Measurements from ENCODE around the gene GPC5.
"Not testable (repeated sequence)": the region's sequence is repeated elsewhere in the genome, so short reads cannot be mapped to it uniquely, and the experiment has no call there.

The GPC5 gene

GRCh38 chr13:91845612-91846011 is 447.2 kb downstream of the GPC5 start:
- Histone ChIP-seq H3K9me3 (ENCODE audit: control insufficient read depth, low read depth, low read length) (no peaks in the 10 kb centered on the region), H3K27ac (ENCODE audit: low read length) (no peak overlapping the region), H3K4me1 (ENCODE audit: control insufficient read depth, low read depth, low read length) (no peaks in the 10 kb centered on the region), H3K9ac (ENCODE audit: low read length) (no peak overlapping the region), H3K36me3 (ENCODE audit: control insufficient read depth, low read depth, low read length) (no peaks in the 10 kb centered on the region), H3K27me3 (ENCODE audit: control insufficient read depth, insufficient read depth, low read length) (no peaks in the 10 kb centered on the region), H3K4me3 (ENCODE audit: low read length) (no peak overlapping the region)

DNA sequence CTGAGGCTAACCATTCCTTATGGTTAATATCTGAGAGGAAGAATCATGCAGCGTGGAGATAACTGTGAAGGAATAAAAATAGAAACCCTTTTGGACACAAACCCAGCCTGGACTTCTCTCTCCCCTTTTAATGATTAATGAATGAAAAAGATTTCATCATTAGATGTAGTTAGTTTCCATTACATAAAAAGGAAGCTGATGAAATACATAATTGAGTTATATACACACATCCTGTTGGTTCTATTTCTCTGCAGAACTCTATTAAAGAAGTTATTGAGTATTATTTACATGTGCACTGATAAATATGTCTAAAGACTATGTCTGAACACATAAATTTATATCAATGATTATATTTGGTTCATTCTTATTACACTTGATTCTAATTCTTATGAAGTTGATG is 465.3 kb downstream of the GPC5 start:
- Histone ChIP-seq H3K27ac (ENCODE audit: low read length) (no peak overlapping the region), H3K9ac (ENCODE audit: low read length) (no peak overlapping the region), H3K36me3 (ENCODE audit: control insufficient read depth, low read depth, low read length) (no peaks in the 10 kb centered on the region), H3K4me3 (ENCODE audit: low read length) (no peak overlapping the region), H3K9me3 (ENCODE audit: control insufficient read depth, low read depth, low read length) (no peaks in the 10 kb centered on the region), H3K27me3 (ENCODE audit: control insufficient read depth, insufficient read depth, low read length) (no peaks in the 10 kb centered on the region), H3K4me1 (ENCODE audit: control insufficient read depth, low read depth, low read length) (no peaks in the 10 kb centered on the region)

- no peaks in the 10 kb centered on the region for H3K36me3 ChIP-seq (ENCODE audit: control insufficient read depth, low read depth, low read length)
Observed at GRCh38 chr13:91868351-91868750, 469.9 kb downstream of the GPC5 start.

GRCh38 chr13:91878491-91878890 is 480.1 kb downstream of the GPC5 start:
- H3K27ac ChIP-seq (ENCODE audit: low read length), result no peak overlapping the region
- H3K27me3 ChIP-seq (ENCODE audit: control insufficient read depth, insufficient read depth, low read length), result no peaks in the 10 kb centered on the region
- H3K9ac ChIP-seq (ENCODE audit: low read length), result no peak overlapping the region
- no peaks in the 10 kb centered on the region for H3K9me3 ChIP-seq (ENCODE audit: control insufficient read depth, low read depth, low read length)
- H3K4me1 ChIP-seq (ENCODE audit: control insufficient read depth, low read depth, low read length), result no peaks in the 10 kb centered on the region
- no peaks in the 10 kb centered on the region for H3K36me3 ChIP-seq (ENCODE audit: control insufficient read depth, low read depth, low read length)
- H3K4me3 ChIP-seq (ENCODE audit: low read length), result no peak overlapping the region

More at GRCh38 chr13:91868351-91868750, 469.9 kb downstream of the GPC5 start:
- H3K9ac ChIP-seq (ENCODE audit: low read length), result no peak overlapping the region
- no peak overlapping the region for H3K4me3 ChIP-seq (ENCODE audit: low read length)
- H3K27me3 ChIP-seq (ENCODE audit: control insufficient read depth, insufficient read depth, low read length), result no peaks in the 10 kb centered on the region
- H3K4me1 ChIP-seq (ENCODE audit: control insufficient read depth, low read depth, low read length), result no peaks in the 10 kb centered on the region
- no peak overlapping the region for H3K27ac ChIP-seq (ENCODE audit: low read length)
- H3K9me3 ChIP-seq (ENCODE audit: control insufficient read depth, low read depth, low read length), result no peaks in the 10 kb centered on the region

DNA sequence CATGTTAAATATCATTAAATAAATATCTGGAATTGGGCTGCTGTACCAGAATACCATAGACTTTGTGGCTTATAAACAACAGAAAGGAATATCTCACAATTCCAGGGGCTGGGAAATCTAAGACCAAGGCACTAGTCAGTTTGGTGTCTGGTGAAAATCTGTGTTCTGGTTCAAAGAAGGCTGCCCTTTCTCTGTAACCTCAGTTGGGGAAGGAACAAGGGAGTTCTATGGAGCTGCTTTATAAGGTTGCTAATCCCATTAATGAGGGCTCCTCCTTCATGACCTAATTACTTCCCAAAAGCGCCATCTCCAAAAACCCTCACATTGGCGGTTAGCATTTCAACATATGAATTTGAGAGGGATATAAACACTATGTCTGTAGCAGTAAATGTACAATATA is 480.9 kb downstream of the GPC5 start:
- no peaks in the 10 kb centered on the region for H3K36me3 ChIP-seq (ENCODE audit: control insufficient read depth, low read depth, low read length)
- H3K4me1 ChIP-seq (ENCODE audit: control insufficient read depth, low read depth, low read length), result no peaks in the 10 kb centered on the region
- H3K9ac ChIP-seq (ENCODE audit: low read length), result no peak overlapping the region
- no peak overlapping the region for H3K4me3 ChIP-seq (ENCODE audit: low read length)
- no peaks in the 10 kb centered on the region for H3K9me3 ChIP-seq (ENCODE audit: control insufficient read depth, low read depth, low read length)
- H3K27ac ChIP-seq (ENCODE audit: low read length), result no peak overlapping the region
- no peaks in the 10 kb centered on the region for H3K27me3 ChIP-seq (ENCODE audit: control insufficient read depth, insufficient read depth, low read length)

- Histone ChIP-seq H3K9ac (ENCODE audit: low read length) (no peak overlapping the region), H3K9me3 (ENCODE audit: control insufficient read depth, low read depth, low read length) (no peaks in the 10 kb centered on the region), H3K27ac (ENCODE audit: low read length) (no peak overlapping the region), H3K4me3 (ENCODE audit: low read length) (no peak overlapping the region), H3K4me1 (ENCODE audit: control insufficient read depth, low read depth, low read length) (no peaks in the 10 kb centered on the region), H3K36me3 (ENCODE audit: control insufficient read depth, low read depth, low read length) (no peaks in the 10 kb centered on the region), H3K27me3 (ENCODE audit: control insufficient read depth, insufficient read depth, low read length) (no peaks in the 10 kb centered on the region)
Observed at GRCh38 chr13:91882918-91883317, 484.5 kb downstream of the GPC5 start.

DNA sequence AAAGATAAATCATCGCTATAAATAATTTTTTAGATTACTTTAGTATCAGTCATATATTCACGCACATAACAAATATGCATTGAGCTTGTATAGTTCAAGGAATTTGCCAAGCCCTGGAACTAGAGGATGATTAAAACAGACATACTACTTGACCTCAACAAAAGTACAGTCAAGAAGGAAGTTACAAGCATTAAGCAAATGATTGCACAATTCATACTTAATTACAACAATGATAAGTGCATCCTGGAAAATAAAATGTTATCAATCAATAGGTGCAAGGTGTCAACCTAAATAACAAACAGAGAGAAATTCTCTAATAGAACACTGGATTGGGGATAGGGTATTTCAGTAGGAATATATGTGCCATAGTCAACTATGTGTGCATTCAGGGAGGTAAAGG is 491.2 kb downstream of the GPC5 start:
- Histone ChIP-seq H3K9me3 (ENCODE audit: control insufficient read depth, low read depth, low read length) (no peaks in the 10 kb centered on the region), H3K4me1 (ENCODE audit: control insufficient read depth, low read depth, low read length) (no peaks in the 10 kb centered on the region), H3K27ac (ENCODE audit: low read length) (no peak overlapping the region), H3K9ac (ENCODE audit: low read length) (no peak overlapping the region), H3K27me3 (ENCODE audit: control insufficient read depth, insufficient read depth, low read length) (no peaks in the 10 kb centered on the region), H3K4me3 (ENCODE audit: low read length) (no peak overlapping the region), H3K36me3 (ENCODE audit: control insufficient read depth, low read depth, low read length) (no peaks in the 10 kb centered on the region)

GRCh38 chr13:91891141-91891540 is 492.7 kb downstream of the GPC5 start:
- no peak overlapping the region for H3K27ac ChIP-seq (ENCODE audit: low read length)
- H3K4me1 ChIP-seq (ENCODE audit: control insufficient read depth, low read depth, low read length), result no peaks in the 10 kb centered on the region
- no peak overlapping the region for H3K4me3 ChIP-seq (ENCODE audit: low read length)
- H3K27me3 ChIP-seq (ENCODE audit: control insufficient read depth, insufficient read depth, low read length), result no peaks in the 10 kb centered on the region
- H3K9ac ChIP-seq (ENCODE audit: low read length), result no peak overlapping the region
- H3K9me3 ChIP-seq (ENCODE audit: control insufficient read depth, low read depth, low read length), result no peaks in the 10 kb centered on the region
- H3K36me3 ChIP-seq (ENCODE audit: control insufficient read depth, low read depth, low read length), result no peaks in the 10 kb centered on the region

DNA sequence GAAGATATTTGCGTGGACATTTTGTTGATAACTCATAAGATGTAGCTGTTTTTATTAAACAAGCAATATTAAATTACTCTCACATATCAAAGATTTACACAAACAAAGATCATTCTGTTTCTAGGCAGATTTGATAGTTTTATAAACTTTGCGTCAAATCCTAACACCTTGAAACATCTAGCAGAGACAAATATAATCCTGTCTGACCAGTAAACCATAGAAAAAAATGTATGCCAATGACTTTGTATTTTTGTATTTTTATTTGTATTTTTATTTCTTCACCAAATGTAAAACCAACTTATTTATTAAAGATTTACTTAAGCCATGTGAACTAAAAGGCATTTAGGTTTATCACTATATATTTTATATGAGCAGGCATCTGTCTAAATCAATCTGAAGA is 494.6 kb downstream of the GPC5 start:
- H3K27me3 ChIP-seq (ENCODE audit: control insufficient read depth, insufficient read depth, low read length), result no peaks in the 10 kb centered on the region
- no peak overlapping the region for H3K9ac ChIP-seq (ENCODE audit: low read length)
- no peak overlapping the region for H3K27ac ChIP-seq (ENCODE audit: low read length)
- no peaks in the 10 kb centered on the region for H3K36me3 ChIP-seq (ENCODE audit: control insufficient read depth, low read depth, low read length)
- no peaks in the 10 kb centered on the region for H3K9me3 ChIP-seq (ENCODE audit: control insufficient read depth, low read depth, low read length)
- no peaks in the 10 kb centered on the region for H3K4me1 ChIP-seq (ENCODE audit: control insufficient read depth, low read depth, low read length)
- no peak overlapping the region for H3K4me3 ChIP-seq (ENCODE audit: low read length)

DNA sequence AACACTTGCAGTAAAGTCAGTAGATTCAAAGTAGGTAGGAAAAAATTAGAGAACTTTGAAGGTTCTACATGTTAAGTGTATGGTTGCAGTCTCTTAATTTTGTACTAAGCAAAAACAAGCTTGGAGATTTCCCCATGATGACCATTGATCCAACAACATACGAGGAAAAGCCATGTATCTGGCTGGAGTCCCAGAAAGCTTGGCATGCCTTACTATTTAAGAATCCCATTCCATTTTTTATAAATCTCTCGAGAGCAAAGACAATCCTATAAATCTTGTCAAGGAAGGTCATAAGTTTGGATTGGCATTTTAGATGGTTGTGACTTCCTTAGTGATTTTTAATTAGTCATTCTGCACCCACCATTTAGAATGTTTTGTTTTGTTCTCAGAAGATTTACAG is 495.9 kb downstream of the GPC5 start:
- H3K4me1 ChIP-seq (ENCODE audit: control insufficient read depth, low read depth, low read length), result no peaks in the 10 kb centered on the region
- no peak overlapping the region for H3K9ac ChIP-seq (ENCODE audit: low read length)
- H3K36me3 ChIP-seq (ENCODE audit: control insufficient read depth, low read depth, low read length), result no peaks in the 10 kb centered on the region
- H3K9me3 ChIP-seq (ENCODE audit: control insufficient read depth, low read depth, low read length), result no peaks in the 10 kb centered on the region
- H3K27me3 ChIP-seq (ENCODE audit: control insufficient read depth, insufficient read depth, low read length), result no peaks in the 10 kb centered on the region
- H3K4me3 ChIP-seq (ENCODE audit: low read length), result no peak overlapping the region
- H3K27ac ChIP-seq (ENCODE audit: low read length), result no peak overlapping the region

- H3K36me3 ChIP-seq (ENCODE audit: control insufficient read depth, low read depth, low read length), result no peaks in the 10 kb centered on the region
- no peaks in the 10 kb centered on the region for H3K4me1 ChIP-seq (ENCODE audit: control insufficient read depth, low read depth, low read length)
- H3K9me3 ChIP-seq (ENCODE audit: control insufficient read depth, low read depth, low read length), result no peaks in the 10 kb centered on the region
- H3K27ac ChIP-seq (ENCODE audit: low read length), result no peak overlapping the region
- H3K4me3 ChIP-seq (ENCODE audit: low read length), result no peak overlapping the region
- no peak overlapping the region for H3K9ac ChIP-seq (ENCODE audit: low read length)
- H3K27me3 ChIP-seq (ENCODE audit: control insufficient read depth, insufficient read depth, low read length), result no peaks in the 10 kb centered on the region
Observed at GRCh38 chr13:91896547-91896946, 498.1 kb downstream of the GPC5 start.

GRCh38 chr13:91898986-91899385 is 500.6 kb downstream of the GPC5 start:
- not testable (repeated sequence) for H3K27ac ChIP-seq (ENCODE audit: low read length); H3K27me3 ChIP-seq (ENCODE audit: control insufficient read depth, insufficient read depth, low read length); H3K9me3 ChIP-seq (ENCODE audit: control insufficient read depth, low read depth, low read length); H3K4me1 ChIP-seq (ENCODE audit: control insufficient read depth, low read depth, low read length); H3K36me3 ChIP-seq (ENCODE audit: control insufficient read depth, low read depth, low read length); H3K9ac ChIP-seq (ENCODE audit: low read length); H3K4me3 ChIP-seq (ENCODE audit: low read length)

All from iPS-18a (cell line).